Uterus (tissue), 4 donors: ENCODE measurements around the gene FBXO31. TPM values are rescaled to one million over a fixed set of nuclear protein-coding genes. Genes with fewer than 3 reads are reported as not detected.

Source experiments
- DNase-seq, 2 donors: peaks; one replicate each; pipeline ENCODE4 v3.0.0-alpha.2; 2019 to 2020
- H3K27ac ChIP-seq, 2 donors: fragments of 200-600 bp; sonication (generic); 1 replicate in 1 of 2; 2 replicates in 1 of 2; pipeline ENCODE4 v1.5.1; 2016 to 2018
- H3K27me3 ChIP-seq, 2 donors: fragments of 200-600 bp; sonication (generic); one replicate each; pipeline ENCODE4 v1.5.1; 2018 to 2019; ENCODE audit warnings: control low read depth in 1 of 2
- H3K36me3 ChIP-seq, 2 donors: fragments of 200-600 bp; sonication (generic); one replicate each; pipeline ENCODE4 v1.5.1; 2019; ENCODE audit warnings: control low read depth in 1 of 2
- H3K4me1 ChIP-seq, 2 donors: fragments of 200-600 bp; sonication (generic); one replicate each; pipeline ENCODE4 v1.5.1; 2018 to 2019; ENCODE audit warnings: control low read depth in 1 of 2
- H3K4me3 ChIP-seq, 2 donors: fragments of 200-600 bp; sonication (generic); 1 replicate in 1 of 2; 2 replicates in 1 of 2; pipeline ENCODE4 v1.5.1; 2018 to 2019; ENCODE audit warnings: mild to moderate bottlenecking in 1 of 2
- H3K9me3 ChIP-seq, 2 donors: fragments of 200-600 bp; sonication (generic); one replicate each; pipeline ENCODE4 v1.5.1; 2019; ENCODE audit warnings: control low read depth in 1 of 2
- CTCF ChIP-seq, 4 experiments: fragments of 200-600 bp in 2 of 4; fragments of 450-650 bp in 2 of 4; sonication (generic) in 2 of 4; IDR thresholded peaks; one replicate each; pipeline ENCODE4 v1.5.1; 2016 to 2019; ENCODE audit warnings: antibody characterized with exemption in 4 of 4, mild to moderate bottlenecking in 2 of 4, moderate library complexity in 1 of 4
- POLR2A ChIP-seq, 2 donors: fragments of 450-650 bp; IDR thresholded peaks; one replicate each; pipeline ENCODE4 v1.6.1; 2016; ENCODE audit warnings: antibody characterized with exemption in 2 of 2, mild to moderate bottlenecking in 1 of 2, moderate library complexity in 1 of 2
- intact Hi-C: fragments of 100-400 bp; cut with DNase I; formaldehyde crosslinking; loops from one replicate; pipeline ENCODE4 v1.15.1; 2023; ENCODE audit warnings: low total_unique reads
- total RNA-seq, 4 donors: library from RNA; depleted of rRNA in 3 of 4; stranded (reverse); fragments of >200 nt in 3 of 4; gene quantifications; one replicate each; pipeline versions ENCODE4 v1.1.0 to v1.2.4, GENCODE V29; 2014 to 2023
- donor health status: DM: yes; HTN: yes; CAD: no.

The FBXO31 gene
- total RNA-seq, 4 donors from 2014 or later: 35.2 to 309 (median 74.8) TPM

- Histone ChIP-seq H3K27ac (no peak overlapping the region), H3K36me3 (no peaks in the 10 kb centered on the region), H3K9me3 (no peaks in the 10 kb centered on the region), H3K27me3 (no peaks in the 10 kb centered on the region), H3K4me1 (peaks cover 0 to 7% of the 10 kb centered on the region in 2 donors), H3K4me3 (no peak overlapping the region)
- intact Hi-C loops: loop anchor here (10.0 kb wide), 1 partner anchor 45 kb away; no protein-coding TSS in a partner anchor
- TF ChIP-seq POLR2A (IDR thresholded peaks at IDR 0.05) (no peak), CTCF (IDR thresholded peaks at IDR 0.05) (no peak)
- no peak for DNase-seq
Measured at GRCh38 chr16:87319997-87320491, 63.5 kb downstream of the FBXO31 start.

DNA sequence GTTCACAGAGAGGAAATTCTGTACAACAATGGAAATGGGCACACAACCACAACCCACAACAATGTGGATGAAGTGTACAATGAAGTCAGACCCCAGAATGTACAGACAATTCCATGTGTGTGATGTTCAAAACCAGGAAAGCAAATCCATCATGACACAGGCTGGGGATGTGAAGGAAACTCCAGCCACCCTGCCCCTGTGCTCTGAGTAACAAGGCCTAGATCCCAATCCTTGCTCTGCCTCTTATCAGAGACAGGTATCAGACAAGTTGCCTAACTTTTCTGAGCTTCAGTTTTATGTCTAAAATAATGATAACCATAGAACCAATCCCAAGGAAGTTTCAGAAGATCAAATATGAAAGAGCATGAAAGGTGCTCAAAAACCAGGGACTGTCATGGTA is 64.6 kb downstream of the FBXO31 start:
- H3K27ac ChIP-seq: no peak overlapping the region
- DNase-seq: no peak
- TF ChIP-seq POLR2A (IDR thresholded peaks at IDR 0.05) (no peak), CTCF (IDR thresholded peaks at IDR 0.05) (no peak)
- H3K36me3 ChIP-seq: no peaks in the 10 kb centered on the region
- no peak overlapping the region for H3K4me3 ChIP-seq
- H3K4me1 ChIP-seq: peaks cover 0 to 7% of the 10 kb centered on the region in 2 donors
- H3K9me3 ChIP-seq: no peaks in the 10 kb centered on the region
- H3K27me3 ChIP-seq: no peaks in the 10 kb centered on the region
- intact Hi-C loops: loop anchor here (10.0 kb wide), 1 partner anchor 46 kb away; no protein-coding TSS in a partner anchor

DNA sequence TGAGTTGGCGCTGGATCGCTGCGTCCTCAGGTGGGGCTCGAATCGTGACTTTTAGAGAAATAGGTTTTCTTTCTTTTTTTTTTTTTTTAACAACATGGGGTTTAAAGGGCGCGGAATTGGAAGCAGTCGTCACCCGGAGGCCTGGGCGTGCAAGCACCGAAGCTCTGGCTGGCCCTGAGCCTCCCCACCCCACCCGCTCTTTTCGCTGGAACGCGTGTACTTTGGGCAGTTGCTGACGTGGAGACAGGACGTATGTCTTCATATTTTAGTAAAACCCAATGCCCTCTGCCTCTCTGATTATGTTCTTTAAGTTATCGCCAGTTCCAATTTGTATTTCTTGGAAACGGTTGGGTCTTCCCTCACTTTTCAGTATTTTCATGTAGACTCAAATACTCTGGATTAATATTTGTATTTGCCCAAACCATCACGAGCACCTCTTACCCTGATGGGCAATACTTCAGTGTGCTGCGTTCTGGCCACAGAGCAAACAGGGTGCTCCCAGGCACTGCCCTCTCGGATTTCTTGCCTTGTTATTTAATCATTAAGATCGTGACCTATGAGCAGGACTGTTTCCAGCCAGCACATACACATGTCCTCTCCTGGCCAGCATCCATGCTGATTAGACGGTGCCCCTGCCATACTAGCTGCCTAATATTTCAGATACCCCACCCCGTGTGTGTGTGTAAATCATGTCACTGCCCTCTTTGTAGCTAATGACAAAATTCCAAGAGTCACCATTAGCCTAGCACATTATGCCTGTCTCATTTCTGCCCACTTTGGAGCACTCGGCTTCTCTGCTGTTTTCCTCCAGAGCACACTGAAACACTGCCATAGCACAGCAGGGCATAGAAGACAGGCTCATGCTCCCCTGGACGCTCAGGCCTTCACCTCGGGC is 65.6 kb downstream of the FBXO31 start:
- peak overlapping the region; percentile 94 to 96 for H3K27ac ChIP-seq
- intact Hi-C loops: loop anchor here (10.0 kb wide), 1 partner anchor 47 kb away; no protein-coding TSS in a partner anchor
- peaks cover 0 to 7% of the 10 kb centered on the region in 2 donors for H3K4me1 ChIP-seq
- no peaks in the 10 kb centered on the region for H3K9me3 ChIP-seq
- H3K36me3 ChIP-seq: no peaks in the 10 kb centered on the region
- no peak for TF ChIP-seq POLR2A (IDR thresholded peaks at IDR 0.05)
- no peak for TF ChIP-seq CTCF (IDR thresholded peaks at IDR 0.05)
- DNase-seq: peak; percentile 51 to 52
- no peaks in the 10 kb centered on the region for H3K27me3 ChIP-seq
- H3K4me3 ChIP-seq: peak overlapping the region; percentile 97

DNA sequence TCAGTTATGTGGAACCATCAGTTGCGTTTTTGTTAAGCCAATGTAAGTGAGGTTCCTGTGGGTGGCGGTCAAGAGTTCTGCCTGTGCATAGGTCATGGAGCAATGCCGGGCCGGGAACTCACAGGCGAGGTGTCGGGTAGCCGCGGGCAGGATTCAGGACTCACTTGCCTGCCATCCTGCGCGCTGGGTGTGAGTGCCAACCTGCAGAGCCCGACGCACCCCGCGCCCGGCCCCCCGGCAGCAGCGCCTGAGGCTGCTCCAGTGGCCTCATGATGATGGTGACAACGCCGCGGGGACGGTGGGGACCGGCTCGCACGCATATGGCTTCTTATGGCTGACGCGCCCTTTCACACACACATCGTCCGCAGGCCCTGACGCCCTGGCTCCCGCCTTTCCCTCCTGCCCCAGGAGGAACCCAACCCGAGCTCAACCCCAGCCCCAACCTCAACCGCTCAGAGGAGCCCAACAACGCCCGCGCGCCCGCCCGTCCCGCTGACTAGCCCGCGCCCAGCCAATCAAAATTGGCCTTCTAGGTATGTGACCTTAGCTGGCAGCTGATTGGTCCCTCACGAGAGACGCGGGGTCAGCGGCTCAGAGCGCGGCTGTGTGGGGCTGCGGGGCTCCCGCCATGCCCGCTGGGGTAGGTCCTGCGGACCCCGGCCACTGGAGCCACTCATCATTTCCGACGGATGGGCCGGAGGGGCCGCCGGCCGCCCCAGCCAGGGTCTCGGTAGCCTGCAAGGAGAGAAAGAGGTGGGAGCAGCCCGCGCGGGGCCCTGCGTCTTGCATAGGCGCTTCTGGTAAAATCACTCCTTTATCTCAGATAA is 66.4 kb downstream of the FBXO31 start, which contains the start of gene C16orf95:
Gene C16orf95 (minus strand): TSS at position 470 of the 827 bp plus-strand sequence. CDS start 150 bp downstream, at position 320.
- Histone ChIP-seq H3K4me3 (peak within 1 kb of the TSS; percentile 97), H3K9me3 (no peaks in the 10 kb centered on the region), H3K27ac (peak within 1 kb of the TSS; percentile 94 to 96), H3K4me1 (peaks cover 0 to 7% of the 10 kb centered on the region in 2 donors), H3K27me3 (no peaks in the 10 kb centered on the region), H3K36me3 (no peaks in the 10 kb centered on the region)
- DNase-seq: peak; percentile 96 to 97
- TF ChIP-seq POLR2A (IDR thresholded peaks at IDR 0.05) (peak; percentile 88 to 94), CTCF (IDR thresholded peaks at IDR 0.05) (peak; percentile 54 to 69 (median 64))
- intact Hi-C loops: loop anchor here (10.0 kb wide), 1 partner anchor 48 kb away; no protein-coding TSS in a partner anchor
